AML-193 (cell line): ENCODE data around the gene GNG2.
A peak's percentile ranks its signal among the peaks of the same experiment; 100 is the strongest.

Source experiments
- DNase-seq, 2 experiments: peaks; one replicate each; lab custom pipeline; 2025; lab: John Stamatoyannopoulos, UW

GNG2 gene

GRCh38 chr14:51996148-51996746 is 135.8 kb downstream of the GNG2 start:
- no peak for DNase-seq

DNA sequence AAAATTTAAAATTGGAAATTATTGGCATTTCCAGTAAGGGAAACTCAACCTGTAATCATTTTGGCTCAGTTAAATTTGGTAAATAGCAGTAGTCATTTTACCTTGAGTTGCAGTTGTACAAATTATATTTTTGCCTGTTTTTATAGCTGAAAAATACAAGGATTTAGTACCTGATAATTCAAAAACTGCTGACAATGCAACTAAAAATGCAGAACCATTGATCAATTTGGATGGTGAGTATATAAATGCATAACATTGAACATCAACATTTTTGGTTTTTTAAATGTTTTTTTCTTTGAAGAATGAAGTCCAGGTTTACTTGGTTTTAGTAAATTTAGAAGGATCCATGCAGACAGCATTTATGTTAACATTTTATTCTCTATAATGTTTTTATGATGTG is 137.9 kb downstream of the GNG2 start:
- DNase-seq: no peak

DNA sequence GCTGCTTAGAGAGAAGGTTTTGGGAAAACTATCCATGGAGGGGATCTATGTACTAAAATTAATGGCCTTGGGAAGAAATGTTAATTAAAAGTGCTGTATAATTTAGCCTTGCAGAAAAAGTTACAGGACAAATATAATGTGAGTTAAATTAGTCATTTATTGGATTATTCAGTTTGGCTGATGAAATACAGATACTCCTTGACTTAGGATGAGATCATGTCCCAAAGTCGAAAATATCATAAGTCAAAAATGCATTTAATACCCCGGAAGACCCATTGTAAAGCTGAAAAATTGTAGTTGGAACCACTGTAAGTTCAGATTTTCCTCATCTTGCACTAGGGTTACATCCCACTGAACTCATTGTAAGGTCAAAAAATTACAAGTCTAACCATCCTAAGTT is 138.7 kb downstream of the GNG2 start:
- DNase-seq: no peak

GRCh38 chr14:52000019-52000582 is 139.7 kb downstream of the GNG2 start:
- DNase-seq: no peak

GRCh38 chr14:52000696-52001095 is 140.3 kb downstream of the GNG2 start:
- no peak for DNase-seq

- no peak for DNase-seq
Measured at GRCh38 chr14:52002542-52002941, 142.1 kb downstream of the GNG2 start.

DNA sequence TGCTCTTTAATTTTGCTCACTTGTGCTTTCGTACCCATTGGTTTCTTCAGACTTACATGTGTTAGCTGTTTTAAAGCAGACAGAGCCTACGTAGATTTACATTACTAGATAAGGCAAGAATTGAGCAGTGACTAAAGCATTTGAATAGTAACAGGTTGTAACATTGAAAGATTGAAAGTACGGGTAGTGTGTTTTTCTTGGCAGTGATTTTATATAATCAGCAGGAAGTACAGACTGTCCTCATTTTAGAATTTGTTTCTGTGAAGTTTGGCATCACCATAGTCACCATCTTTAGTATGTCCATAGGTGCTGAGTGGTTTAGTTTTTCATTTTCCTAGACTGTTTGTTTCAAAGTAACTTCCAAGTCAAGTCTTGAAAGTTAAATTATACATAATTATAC is 142.9 kb downstream of the GNG2 start:
- DNase-seq: no peak

- DNase-seq: no peak
Measured at GRCh38 chr14:52005625-52006024, 145.2 kb downstream of the GNG2 start.

- no peak for DNase-seq
Measured at GRCh38 chr14:52006361-52006760, 145.9 kb downstream of the GNG2 start.

- DNase-seq: no peak
Measured at GRCh38 chr14:52007211-52007610, 146.8 kb downstream of the GNG2 start.

DNA sequence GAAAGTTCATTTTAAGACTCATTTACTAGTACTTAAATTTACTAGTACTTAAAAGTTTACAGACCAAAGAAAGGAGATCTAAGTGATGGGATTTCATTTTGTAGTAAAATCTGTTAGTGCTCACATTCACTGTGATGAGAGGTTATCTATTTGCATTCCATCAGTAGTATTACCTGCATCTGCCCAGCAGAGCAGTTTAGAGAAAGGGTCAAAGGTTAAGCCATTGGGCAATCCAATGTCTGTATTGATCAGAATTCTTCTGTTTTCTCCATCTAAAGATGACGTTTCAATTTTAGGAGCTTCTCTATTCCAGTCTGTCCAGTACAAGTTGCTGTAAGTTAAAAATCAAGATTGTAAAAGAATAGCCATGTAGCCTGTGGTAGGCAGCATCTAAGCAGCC is 147.2 kb downstream of the GNG2 start:
- DNase-seq: no peak

DNA sequence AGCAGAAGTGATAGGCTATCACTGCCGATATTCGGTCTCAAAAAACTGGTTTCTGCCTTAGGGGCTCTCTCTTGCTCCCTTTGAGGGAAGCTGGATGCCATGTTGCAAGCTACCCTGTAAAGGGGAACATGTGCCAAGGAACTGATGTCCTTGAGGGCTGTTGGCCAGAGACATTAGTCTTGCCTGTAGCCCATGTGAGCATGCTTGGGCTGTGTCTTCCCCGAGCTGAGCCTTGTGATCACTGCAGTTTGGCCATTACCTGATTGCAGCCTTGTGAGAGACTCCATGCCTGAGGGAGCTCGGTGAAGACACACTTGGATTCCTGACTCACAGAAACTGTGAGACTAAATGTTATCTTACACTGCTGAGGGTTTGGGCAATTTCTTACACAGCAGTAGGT is 147.7 kb downstream of the GNG2 start:
- no peak for DNase-seq

GRCh38 chr14:52010173-52010693 is 149.8 kb downstream of the GNG2 start:
- DNase-seq: no peak

DNA sequence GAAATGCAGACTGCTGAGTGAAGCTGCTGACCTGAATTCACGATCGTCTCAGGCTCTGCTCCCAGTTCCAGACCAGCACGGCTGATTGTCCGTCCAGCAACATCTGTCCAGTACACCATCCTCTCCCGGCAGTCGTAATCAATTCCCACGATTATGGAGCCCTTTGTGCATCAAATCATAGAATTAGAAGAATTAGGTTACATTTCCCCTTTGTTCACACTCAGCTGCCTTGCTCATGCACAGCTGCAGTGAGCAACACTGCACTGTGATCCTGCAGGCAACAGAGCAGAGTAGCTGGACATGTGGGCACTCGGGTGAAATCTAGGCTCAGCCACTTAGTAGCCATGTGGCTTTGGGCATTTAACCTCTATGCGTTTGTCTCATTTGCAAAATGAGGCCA is 151.1 kb downstream of the GNG2 start:
- DNase-seq: no peak

DNA sequence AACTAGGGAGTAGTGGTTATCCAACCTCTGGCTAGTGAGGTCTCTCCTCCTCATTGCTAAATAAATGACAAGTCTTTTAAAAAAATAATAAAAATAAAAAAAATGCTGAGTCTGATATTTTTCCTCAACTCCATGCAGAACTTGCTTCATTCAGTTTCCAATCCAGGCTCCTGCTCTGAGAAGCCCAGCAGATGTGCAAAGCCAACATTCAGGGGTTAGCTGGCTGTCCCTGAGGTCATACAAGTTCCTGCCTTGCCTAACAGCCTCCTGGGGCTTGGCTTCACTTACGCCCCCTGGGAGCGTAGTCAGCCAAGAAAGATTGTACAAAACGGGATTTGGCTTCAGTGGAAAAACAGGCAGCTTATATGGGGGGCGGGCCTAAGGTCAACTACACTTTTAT is 152.2 kb downstream of the GNG2 start:
- no peak for DNase-seq

DNA sequence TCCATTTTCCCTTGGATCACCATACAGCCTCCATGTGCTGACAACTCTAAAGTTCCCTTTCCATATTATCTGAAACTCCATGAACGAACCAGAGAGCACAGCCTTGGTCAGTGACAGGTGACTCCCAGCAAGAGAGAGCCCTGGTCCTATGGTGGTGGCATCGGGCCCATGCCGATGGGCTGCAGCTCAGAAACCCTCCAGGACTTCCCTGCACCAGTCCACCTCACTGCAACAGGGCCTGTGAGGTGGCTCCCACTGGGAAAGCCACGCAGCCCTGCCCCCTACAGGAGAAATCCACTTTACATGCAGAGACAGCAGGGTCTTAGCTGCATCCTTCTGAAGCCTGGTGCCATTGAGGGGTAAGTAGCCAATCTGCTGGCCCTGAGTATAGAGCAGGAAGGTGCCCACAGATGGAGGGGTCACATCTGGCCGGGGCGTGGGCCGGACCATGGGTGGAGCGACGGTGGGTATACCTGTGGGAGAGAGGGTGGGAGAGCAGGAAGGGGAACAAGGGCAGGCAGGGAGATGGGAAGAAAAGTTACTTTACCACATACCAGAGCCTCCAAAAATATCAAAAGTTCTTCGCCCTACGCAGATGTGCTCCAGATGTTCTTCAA is 153.7 kb downstream of the GNG2 start:
- peak in 1 of 2 experiments; percentile 14 for DNase-seq

DNA sequence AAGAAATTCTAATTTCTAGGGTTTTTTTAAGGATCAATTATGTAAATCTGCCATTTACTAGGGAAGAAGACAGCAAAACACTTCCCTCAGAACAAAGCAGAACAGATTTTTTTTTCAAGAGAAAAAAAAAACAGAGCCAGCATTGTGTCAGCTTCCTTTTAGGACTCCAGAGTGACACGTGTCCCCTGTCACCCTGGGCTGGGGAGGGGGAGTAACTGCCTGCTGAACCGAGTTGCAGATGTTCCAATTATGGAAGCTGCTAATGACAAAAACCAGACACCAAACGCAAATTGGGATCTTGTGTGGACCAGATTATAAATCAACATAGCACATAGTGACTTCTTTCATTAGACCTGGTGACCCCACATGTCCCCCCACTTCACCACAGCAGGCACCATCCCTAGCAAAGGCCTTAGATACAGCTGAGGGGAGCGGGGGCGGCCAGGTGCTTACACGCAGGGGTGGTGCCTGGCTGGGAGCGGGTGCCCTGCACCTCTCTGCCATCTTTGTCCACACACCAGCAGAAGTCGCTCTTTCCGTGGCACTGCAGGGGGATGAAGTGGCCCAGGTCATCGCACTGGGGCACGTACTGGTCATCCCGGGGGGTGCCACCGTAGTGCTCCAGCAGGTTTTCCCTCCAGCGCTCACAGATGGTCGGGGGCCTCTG is 154.3 kb downstream of the GNG2 start:
- no peak for DNase-seq

DNA sequence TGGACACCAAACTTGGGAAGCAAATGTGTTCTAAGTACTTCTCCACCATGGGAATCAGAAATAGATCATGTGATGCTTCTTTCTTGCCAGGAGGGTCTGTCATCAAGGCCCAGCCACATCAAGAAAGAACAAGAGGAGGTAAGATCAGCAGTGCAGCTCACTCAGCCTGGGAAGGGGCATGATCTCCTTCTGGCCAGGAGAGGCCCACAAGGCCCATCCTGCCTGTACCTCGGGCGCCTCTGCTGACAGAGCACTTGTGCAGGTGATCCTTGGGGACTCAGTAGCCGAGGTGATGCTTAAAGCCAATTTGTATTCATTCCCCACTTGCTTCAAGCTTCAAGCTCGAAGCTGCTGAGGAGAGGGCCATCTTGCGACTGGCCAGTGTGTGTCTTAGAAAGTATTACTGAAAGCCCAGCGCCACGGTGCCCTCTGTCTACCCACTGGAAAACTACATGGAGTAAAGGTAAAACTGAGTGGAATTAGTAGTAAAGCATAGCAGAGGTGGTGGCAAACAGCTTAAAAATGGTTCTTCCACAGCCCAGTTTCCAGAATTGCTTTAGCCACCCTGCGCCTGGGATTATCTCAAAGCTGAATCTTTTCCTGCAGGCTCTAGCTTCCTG is 155.1 kb downstream of the GNG2 start:
- peak; percentile 18 for DNase-seq

- DNase-seq: no peak
Measured at GRCh38 chr14:52018252-52018651, 157.8 kb downstream of the GNG2 start.

GRCh38 chr14:52018970-52019369 is 158.6 kb downstream of the GNG2 start:
- DNase-seq: no peak
